ENCODE measurements around the gene TTC39A.

- TF ChIP-seq CTCF (IDR thresholded peaks at IDR 0.05) (no peak), ZFX (IDR thresholded peaks at IDR 0.05; ENCODE audit: borderline replicate concordance) (no peak)
These were observed 12.3 kb upstream of the TTC39A start for GRCh38 chr1:51342591-51343206.
